Panc1 (cell line): ENCODE data around the gene SERPINA10.

ENCODE experiments used
- CTCF ChIP-seq: fragments of 450-650 bp; IDR thresholded peaks from 2 replicates; pipeline ENCODE4 v1.5.1; 2017; ENCODE audit warnings: mild to moderate bottlenecking
- POLR2AphosphoS5 ChIP-seq: IDR thresholded peaks from 2 replicates; pipeline ENCODE4 v1.6.1; 2012; ENCODE audit warnings: mild to moderate bottlenecking, low read depth, low read length, moderate library complexity
- REST ChIP-seq, 2 experiments: IDR thresholded peaks; 2 replicates each; pipeline ENCODE4 v1.6.1; 2011 to 2012; ENCODE audit warnings: low read depth in 2 of 2, control low read depth in 1 of 2, low read length in 1 of 2, mild to moderate bottlenecking in 1 of 2, moderate library complexity in 1 of 2; ENCODE audit not compliant: insufficient read depth in 1 of 2
- SIN3A ChIP-seq: IDR thresholded peaks from 2 replicates; pipeline ENCODE4 v1.6.1; 2012; ENCODE audit warnings: low read depth, mild to moderate bottlenecking, low read length, moderate library complexity, borderline replicate concordance; ENCODE audit not compliant: insufficient read depth
- TCF7L2 ChIP-seq: IDR thresholded peaks from 2 replicates; pipeline ENCODE4 v1.6.1; 2011; ENCODE audit warnings: mild to moderate bottlenecking, low read depth, low read length, inconsistent platforms

GRCh38 chr14:94328196-94328595 is 35.1 kb upstream of the SERPINA10 start:
- no peak for TF ChIP-seq CTCF
- TF ChIP-seq REST (IDR thresholded peaks at IDR 0.05; ENCODE audit: insufficient read depth in 1 of 2, low read depth in 2 of 2, low read length in 1 of 2) = no peak
- no peak for TF ChIP-seq SIN3A
- no peak for TF ChIP-seq POLR2AphosphoS5
- TF ChIP-seq TCF7L2 = no peak
